GM04504 (cell line): ENCODE data around the gene TMEM240.
"Not testable (repeated sequence)": the region's sequence is repeated elsewhere in the genome, so short reads cannot be mapped to it uniquely, and the experiment has no call there.

Experiments used
- DNase-seq: peaks from one replicate; pipeline ENCODE4 v3.0.0-alpha.2; 2012; ENCODE audit warnings: low read depth

TMEM240 gene

DNA sequence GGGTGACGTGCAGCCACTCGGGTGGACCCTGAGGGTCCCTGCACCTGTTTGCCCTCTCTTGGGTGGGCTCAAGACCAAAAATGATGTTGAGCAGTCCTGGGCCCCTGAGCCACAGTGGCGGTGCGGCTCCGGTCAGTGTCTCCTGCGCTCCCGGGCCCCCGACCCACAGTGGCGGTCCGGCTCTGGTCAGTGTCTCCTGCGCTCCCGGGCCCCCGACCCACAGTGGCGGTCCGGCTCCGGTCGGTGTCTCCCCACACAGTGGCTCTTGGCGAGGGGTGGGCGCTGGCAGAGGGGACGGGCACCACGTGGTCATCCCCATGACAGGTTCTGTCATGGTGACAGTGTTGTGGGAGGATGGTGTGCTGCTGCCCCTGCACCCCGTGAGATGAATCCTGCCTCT lies 46.1 kb downstream of the TMEM240 start:
- DNase-seq, result not testable (repeated sequence)

DNA sequence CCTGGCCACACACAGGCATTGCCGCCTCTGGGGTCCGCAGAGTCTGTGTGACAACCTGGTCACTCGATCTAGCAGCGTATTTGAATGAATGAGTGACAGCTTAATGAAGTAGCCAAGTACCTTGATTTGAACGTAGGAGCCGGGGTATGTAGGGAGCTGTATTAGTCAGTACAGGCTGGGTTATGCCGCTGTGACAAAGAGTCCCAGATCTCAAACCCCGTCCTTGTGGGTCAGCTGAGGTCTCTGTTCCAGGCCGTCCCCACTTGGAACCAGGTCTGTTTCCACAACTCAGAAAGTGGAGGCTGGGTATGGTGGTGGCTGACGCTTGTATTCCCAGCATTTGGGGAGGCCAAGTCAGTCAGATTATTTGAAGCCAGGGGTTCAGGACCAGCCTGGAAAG lies 48.8 kb downstream of the TMEM240 start:
- DNase-seq, result no peak

DNA sequence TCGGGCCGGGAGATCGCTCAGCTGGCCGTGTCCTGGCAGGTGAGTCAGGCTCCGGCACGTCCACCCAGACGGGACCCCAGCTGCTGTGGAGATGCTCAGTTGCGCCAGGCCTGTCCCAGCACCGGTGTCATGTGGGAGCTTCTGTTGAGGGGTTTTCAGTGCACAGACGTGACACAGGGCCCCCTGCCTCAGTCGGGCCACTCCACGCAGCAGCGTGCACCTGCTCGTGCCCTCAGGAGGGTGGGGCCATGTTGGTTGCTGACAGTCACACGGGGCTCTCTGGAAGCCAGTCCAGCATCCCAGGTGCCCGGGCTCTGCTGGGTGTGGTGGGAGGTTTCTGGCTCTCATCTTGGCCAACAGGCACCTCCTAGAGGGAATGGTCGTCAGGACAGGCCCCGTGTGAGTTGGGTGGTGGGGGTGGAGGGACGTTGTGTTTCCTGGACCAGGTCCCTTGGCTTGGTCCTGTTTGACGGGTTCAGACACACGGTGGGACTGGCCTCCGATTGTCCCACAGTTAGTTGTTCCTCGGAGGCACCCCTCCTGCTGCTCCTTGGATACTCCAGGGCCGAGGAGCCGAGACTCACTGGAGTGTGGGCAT lies 49.7 kb downstream of the TMEM240 start:
- DNase-seq, result no peak

DNA sequence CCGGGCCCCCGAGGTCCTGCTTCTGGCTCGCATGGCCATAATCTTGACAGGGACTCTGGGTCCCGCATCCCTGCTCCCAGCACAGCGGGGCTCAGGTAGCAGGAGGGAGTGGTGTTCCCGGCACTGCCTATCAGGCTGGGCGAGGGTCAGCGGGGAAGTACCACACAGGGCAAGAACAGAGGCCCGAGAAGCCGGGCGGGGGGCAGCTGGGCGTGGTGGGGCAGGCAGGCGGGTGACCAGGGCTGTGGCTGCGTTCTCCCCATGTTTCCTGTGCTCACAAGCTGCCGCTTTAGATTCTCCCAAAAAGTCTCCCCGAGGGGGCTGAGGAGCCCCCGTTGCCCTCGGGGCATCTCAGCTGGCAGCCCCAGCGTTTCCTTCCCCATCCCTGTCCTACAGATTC lies 50.6 kb downstream of the TMEM240 start:
- DNase-seq, result no peak

DNA sequence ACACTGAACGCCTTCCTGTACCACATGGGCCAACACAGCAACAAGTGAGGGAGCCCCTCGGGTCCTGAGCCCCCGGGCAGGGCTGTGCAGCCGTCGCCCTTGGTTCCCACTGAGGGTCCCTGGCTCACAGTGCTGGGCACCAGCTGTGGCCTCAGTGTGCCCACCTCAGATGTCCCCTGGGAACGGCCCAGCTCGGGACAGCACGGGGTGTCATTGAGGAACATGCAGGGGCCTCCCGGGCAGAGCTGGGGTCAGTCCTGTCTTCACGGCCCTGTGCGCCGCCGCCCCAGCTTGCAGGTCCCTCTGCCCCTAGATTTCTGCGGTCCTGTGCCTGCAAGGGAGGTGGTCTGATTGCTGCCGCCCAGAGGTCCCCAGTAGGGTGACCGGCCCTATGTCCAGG lies 51.2 kb downstream of the TMEM240 start:
- no peak for DNase-seq

DNA sequence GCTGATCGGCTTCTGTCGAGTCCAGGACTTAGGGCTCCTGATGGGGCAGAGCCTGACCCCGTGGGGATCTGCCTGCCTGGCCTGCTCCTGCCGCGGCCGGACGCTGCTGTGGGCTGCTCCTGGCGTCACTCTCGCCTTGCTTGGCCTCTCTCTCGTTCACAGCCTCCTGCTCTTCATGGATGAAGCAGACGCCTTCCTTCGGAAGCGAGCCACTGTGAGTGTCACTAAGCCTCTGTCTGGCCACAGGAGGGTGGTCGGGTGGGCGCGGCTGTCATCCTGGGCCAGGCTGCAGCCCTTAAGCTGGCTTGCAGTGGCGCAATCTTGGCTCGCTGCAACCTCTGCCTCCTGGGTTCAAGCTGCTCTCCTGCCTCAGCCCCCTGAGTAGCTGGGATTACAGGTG lies 52.7 kb downstream of the TMEM240 start:
- no peak for DNase-seq

DNA sequence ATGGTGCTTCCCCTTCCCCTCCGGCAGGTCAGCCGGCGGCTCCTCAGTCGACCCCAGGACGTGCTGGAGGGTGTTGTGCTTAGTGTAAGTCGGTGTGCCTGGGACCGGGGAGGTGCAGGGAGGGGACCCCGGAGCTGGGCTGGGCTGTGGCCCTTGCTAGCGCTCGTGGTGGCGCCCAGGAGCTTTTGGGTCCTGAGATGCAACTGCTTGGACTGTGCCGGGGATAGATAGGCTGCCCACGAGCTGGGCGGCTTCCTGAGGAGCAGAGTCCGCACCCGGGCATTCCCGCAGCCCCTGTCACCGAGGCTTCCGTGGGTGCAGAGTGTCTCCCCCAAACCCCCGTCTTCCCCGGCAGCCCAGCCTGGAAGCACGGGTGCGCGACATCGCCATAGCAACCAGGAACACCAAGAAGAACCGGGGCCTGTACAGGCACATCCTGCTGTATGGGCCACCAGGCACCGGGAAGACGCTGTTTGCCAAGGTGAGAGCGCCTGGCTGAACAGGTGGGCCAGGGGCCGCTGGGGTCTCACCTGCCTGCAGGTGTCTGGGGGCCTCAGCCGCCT lies 54.6 kb downstream of the TMEM240 start:
- not testable (repeated sequence) for DNase-seq

DNA sequence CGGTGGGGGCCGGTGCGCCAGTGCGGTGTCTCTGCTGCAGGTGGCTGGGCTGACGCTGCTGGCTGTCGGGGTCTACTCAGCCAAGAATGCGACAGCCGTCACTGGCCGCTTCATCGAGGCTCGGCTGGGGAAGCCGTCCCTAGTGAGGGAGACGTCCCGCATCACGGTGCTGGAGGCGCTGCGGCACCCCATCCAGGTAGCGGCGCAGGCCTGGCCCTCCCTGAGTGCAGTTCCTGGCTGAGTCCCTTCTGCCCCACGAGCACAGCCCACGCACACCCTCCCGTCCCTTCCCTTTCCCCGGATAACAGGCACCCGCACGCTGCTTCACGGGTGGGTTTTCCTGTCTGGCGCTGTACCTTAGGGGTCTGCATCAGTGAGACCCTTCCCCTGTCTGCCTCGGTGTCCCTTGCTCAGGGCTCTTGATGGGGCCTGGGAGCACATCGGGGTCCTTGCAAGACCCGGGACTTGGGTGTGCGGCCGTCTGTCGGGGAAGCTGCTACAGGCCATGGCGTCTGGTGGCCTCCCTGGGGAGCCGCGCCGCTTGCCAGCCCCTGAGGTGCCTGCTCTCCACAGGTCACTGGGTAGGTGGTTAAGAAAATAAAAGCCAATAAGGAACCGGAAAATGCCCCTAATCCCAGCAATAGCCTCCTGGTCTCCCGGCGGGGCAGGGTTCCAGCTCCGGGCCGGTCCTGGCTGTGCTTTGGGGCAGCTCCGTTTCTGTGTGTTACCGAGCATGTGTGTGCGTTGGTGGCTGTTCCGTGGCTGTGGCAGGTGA lies 55.3 kb downstream of the TMEM240 start:
- DNase-seq, result not testable (repeated sequence)
